Erythroblast (primary cell): ENCODE data around the gene GGTLC1.

Experiments used
- GATA1 ChIP-seq: IDR thresholded peaks from 2 replicates; pipeline ENCODE4 v1.6.1; 2011; ENCODE audit warnings: low read depth, mild to moderate bottlenecking, control low read depth, low read length, moderate library complexity
- POLR2A ChIP-seq: IDR thresholded peaks from 2 replicates; pipeline ENCODE4 v1.6.1; 2011; ENCODE audit warnings: mild to moderate bottlenecking, low read length

DNA sequence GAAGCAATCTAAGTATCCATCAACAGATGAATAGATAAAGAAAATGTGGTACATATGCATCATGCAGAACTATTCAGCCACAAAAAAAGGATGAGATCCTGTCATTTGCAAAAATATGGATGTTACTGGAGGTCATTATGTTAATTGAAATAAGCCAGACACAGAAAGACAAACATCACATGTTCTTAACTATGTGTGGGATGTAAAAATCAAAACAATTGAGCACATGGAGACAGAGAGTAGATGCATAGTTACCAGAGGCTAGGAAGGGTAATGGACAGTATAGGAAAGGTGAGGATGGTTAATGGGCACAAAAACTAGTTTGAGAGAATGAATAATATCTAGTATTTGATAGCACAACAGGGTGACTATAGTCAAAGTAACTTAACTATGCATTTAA is 26.3 kb downstream of the GGTLC1 start:
- TF ChIP-seq POLR2A (no peak), GATA1 (no peak)
